ENCODE measurements around the gene GMDS. TPM values are rescaled to one million over a fixed set of nuclear protein-coding genes. Genes with fewer than 3 reads are reported as not detected.

Gene GMDS
- total RNA-seq, 1 donor from 2014 or later: 30.2 TPM

DNA sequence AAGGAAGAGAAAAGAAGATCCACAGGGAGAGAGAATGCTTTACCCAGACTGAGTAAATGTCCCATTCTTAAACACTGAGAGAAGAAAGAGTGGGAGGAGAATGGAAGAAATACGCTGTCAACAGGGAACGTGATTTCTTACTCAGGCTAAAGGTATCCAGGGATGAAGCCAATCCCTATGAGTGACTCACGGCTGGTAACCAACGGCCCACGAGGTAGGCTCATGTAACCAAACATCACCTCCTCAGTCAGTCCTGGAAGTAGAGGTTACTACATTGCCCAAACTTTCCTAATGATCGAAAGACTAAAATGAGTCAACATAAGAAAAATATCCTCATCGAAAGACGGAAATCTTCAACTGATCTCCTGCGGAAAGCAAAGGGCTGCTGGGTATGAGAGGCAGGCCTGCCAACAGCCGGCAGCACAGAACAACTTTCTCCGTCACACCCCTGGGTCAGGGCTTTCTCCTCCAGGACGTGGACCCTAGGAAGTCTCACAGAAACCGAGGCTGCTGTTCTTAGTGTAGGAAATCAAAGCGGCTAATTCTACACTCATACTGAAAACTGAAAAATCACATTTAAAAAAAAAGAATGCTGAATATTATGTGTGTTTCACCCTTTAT is 292.6 kb downstream of the GMDS start:
- H3K27ac ChIP-seq: no peak overlapping the region
- intact Hi-C loops (cut with DNase I): no loop called here

DNA sequence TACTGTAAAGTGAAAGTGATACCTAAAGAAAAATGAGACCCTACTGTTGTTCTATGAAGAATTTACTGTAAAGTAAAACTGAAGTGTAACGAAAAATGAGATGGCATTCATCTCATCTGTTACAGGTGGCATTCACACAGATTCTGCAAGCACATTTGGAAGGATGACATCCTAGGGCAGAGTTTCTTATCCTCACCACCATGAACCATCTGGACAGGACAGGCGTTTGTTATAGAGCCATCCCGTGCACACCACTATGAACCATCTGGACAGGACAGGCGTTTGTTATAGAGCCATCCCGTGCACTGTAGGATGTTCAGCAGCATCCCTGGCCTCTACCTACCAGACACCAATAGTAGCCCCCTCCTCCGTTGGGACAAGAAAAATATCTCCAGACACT is 294.8 kb downstream of the GMDS start:
- Histone ChIP-seq H3K4me3 (no peak overlapping the region), H3K27ac (no peak overlapping the region), H3K4me1 (no peaks in the 10 kb centered on the region), H3K9me3 (no peaks in the 10 kb centered on the region), H3K36me3 (no peaks in the 10 kb centered on the region), H3K27me3 (no peaks in the 10 kb centered on the region)
- no peak for TF ChIP-seq POLR2AphosphoS5 (IDR thresholded peaks at IDR 0.05; ENCODE audit: insufficient read depth in 1 of 2, low read depth in 1 of 2)
- TF ChIP-seq POLR2A (IDR thresholded peaks at IDR 0.05): no peak
- TF ChIP-seq, protein P1, sequence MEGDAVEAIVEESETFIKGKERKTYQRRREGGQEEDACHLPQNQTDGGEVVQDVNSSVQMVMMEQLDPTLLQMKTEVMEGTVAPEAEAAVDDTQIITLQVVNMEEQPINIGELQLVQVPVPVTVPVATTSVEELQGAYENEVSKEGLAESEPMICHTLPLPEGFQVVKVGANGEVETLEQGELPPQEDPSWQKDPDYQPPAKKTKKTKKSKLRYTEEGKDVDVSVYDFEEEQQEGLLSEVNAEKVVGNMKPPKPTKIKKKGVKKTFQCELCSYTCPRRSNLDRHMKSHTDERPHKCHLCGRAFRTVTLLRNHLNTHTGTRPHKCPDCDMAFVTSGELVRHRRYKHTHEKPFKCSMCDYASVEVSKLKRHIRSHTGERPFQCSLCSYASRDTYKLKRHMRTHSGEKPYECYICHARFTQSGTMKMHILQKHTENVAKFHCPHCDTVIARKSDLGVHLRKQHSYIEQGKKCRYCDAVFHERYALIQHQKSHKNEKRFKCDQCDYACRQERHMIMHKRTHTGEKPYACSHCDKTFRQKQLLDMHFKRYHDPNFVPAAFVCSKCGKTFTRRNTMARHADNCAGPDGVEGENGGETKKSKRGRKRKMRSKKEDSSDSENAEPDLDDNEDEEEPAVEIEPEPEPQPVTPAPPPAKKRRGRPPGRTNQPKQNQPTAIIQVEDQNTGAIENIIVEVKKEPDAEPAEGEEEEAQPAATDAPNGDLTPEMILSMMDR (IDR thresholded peaks at IDR 0.05): no peak
- DNase-seq (ENCODE audit: extremely low spot score in 2 of 2): no peak
- intact Hi-C loops (cut with DNase I): no loop called here

More for the DNA sequence above, 292.6 kb downstream of the GMDS start:
- Histone ChIP-seq H3K4me3 (no peak overlapping the region), H3K4me1 (no peaks in the 10 kb centered on the region), H3K27me3 (no peaks in the 10 kb centered on the region), H3K36me3 (no peaks in the 10 kb centered on the region), H3K9me3 (no peaks in the 10 kb centered on the region)
- TF ChIP-seq, protein P1 (IDR thresholded peaks at IDR 0.05): no peak
- TF ChIP-seq POLR2A (IDR thresholded peaks at IDR 0.05) (no peak), POLR2AphosphoS5 (IDR thresholded peaks at IDR 0.05; ENCODE audit: insufficient read depth in 1 of 2, low read depth in 1 of 2) (no peak)
- DNase-seq (ENCODE audit: extremely low spot score in 2 of 2): no peak

DNA sequence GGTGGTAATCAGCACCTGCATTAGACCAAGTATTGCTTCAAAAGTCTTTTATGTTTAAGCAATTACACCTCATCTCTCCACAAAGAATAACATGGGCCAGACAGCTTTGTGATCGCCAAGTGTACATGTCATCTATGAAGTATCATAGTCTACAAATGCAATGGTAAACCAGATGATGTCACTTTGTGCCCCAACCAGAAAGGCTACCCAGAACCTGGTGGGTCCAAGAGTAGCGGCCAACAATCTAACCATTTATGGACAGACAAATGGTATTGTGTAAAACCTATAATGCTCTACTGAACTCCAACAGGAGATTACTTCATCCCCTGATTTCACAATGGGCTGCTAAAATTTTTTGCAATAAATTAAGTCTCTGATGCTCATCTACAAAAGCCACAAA is 295.9 kb downstream of the GMDS start:
- Histone ChIP-seq H3K27me3 (no peaks in the 10 kb centered on the region), H3K4me1 (no peaks in the 10 kb centered on the region), H3K9me3 (no peaks in the 10 kb centered on the region), H3K36me3 (no peaks in the 10 kb centered on the region), H3K27ac (no peak overlapping the region), H3K4me3 (no peak overlapping the region)
- intact Hi-C loops (cut with DNase I): no loop called here
- no peak for DNase-seq (ENCODE audit: extremely low spot score in 2 of 2)
- no peak for TF ChIP-seq POLR2A (IDR thresholded peaks at IDR 0.05)

DNA sequence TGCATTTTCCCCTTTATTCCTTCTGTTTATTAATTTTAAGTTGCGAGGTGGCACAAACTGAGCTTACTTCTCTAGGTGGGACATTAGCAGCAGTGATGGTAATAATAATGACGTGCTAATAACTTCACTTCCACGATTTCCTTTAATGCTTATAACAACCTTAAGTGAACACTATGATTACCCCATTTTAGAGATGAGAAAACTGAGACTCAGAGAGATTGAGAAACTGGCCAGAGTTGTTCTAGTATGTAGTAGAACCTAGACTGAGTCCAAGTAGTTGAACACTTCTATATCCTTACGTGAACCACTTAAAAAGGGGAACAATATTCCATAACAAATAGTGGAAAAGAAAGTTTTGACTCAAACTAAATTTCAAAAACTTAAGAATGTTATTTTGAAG is 297.5 kb downstream of the GMDS start:
- H3K4me3 ChIP-seq: no peak overlapping the region
- TF ChIP-seq, protein P1 (IDR thresholded peaks at IDR 0.05): no peak
- TF ChIP-seq POLR2A (IDR thresholded peaks at IDR 0.05) (no peak), POLR2AphosphoS5 (IDR thresholded peaks at IDR 0.05; ENCODE audit: insufficient read depth in 1 of 2, low read depth in 1 of 2) (no peak)
- intact Hi-C loops (cut with DNase I): no loop called here

DNA sequence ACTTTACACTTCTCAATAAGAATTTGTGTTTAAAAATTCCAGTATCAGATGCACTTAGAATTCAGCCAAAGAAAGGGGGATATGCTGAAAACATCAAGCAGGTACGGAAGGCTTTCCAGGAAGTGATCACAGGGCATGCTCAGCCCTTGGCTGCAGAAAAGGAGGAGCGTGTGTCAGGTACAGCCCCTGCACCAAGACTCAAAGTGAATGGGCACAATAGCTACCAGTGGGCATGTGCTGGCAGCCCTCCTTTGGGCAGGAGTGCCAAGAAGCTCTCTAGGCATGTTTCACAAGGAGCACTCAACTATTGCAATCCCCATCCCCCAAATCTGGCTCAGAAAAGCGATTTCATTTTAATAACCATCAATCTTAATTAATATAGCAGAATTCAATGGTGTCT is 298.8 kb downstream of the GMDS start:
- intact Hi-C loops (cut with DNase I): no loop called here
- no peak for TF ChIP-seq POLR2AphosphoS5 (IDR thresholded peaks at IDR 0.05; ENCODE audit: insufficient read depth in 1 of 2, low read depth in 1 of 2)
- TF ChIP-seq POLR2A (IDR thresholded peaks at IDR 0.05): no peak
- TF ChIP-seq, protein P1 (IDR thresholded peaks at IDR 0.05): no peak
- Histone ChIP-seq H3K27me3 (no peaks in the 10 kb centered on the region), H3K27ac (no peak overlapping the region), H3K4me3 (no peak overlapping the region), H3K4me1 (no peaks in the 10 kb centered on the region), H3K36me3 (no peaks in the 10 kb centered on the region), H3K9me3 (no peaks in the 10 kb centered on the region)
- DNase-seq (ENCODE audit: extremely low spot score in 2 of 2): no peak

More for the DNA sequence above, 297.5 kb downstream of the GMDS start:
- Histone ChIP-seq H3K27ac (no peak overlapping the region), H3K36me3 (no peaks in the 10 kb centered on the region), H3K4me1 (no peaks in the 10 kb centered on the region), H3K27me3 (no peaks in the 10 kb centered on the region), H3K9me3 (no peaks in the 10 kb centered on the region)
- DNase-seq (ENCODE audit: extremely low spot score in 2 of 2): no peak

All from vagina (tissue), 2 donors.